Measurements from ENCODE around the gene NELL1.

The NELL1 gene

GRCh38 chr11:21415606-21416005 lies 746.2 kb downstream of the NELL1 start (continued):
- TF ChIP-seq POU6F1 (CRISPR knock-in tag; IDR thresholded peaks at IDR 0.05; ENCODE audit: borderline replicate concordance, low read depth) (no peak), PPARA (CRISPR knock-in tag; IDR thresholded peaks at IDR 0.05; ENCODE audit: borderline replicate concordance) (no peak), OSR1 (CRISPR knock-in tag; IDR thresholded peaks at IDR 0.05) (no peak)

GRCh38 chr11:21421711-21422329 lies 752.4 kb downstream of the NELL1 start:
- TF ChIP-seq OSR1 (CRISPR knock-in tag; IDR thresholded peaks at IDR 0.05) (no peak), CSRNP3 (CRISPR knock-in tag; IDR thresholded peaks at IDR 0.05) (no peak), ARNTL (CRISPR knock-in tag; IDR thresholded peaks at IDR 0.05; ENCODE audit: borderline replicate concordance, low read depth) (no peak), RARB (CRISPR knock-in tag; IDR thresholded peaks at IDR 0.05) (no peak)
- no peak for ATAC-seq

- no peak for ATAC-seq
Measured at GRCh38 chr11:21426931-21427330, 757.5 kb downstream of the NELL1 start.

GRCh38 chr11:21427726-21428125 lies 758.3 kb downstream of the NELL1 start:
- TF ChIP-seq ZNF70 (CRISPR knock-in tag; IDR thresholded peaks at IDR 0.05): no peak
- no peak for TF ChIP-seq ZNF565 (CRISPR knock-in tag; conservative IDR thresholded peaks at IDR 0.05; ENCODE audit: low read depth)
- TF ChIP-seq PATZ1 (CRISPR knock-in tag; IDR thresholded peaks at IDR 0.05; ENCODE audit: borderline replicate concordance): no peak
- no peak for TF ChIP-seq CSRNP3 (CRISPR knock-in tag; IDR thresholded peaks at IDR 0.05)
- no peak for TF ChIP-seq ZC3H10 (CRISPR knock-in tag; IDR thresholded peaks at IDR 0.05)
- TF ChIP-seq CSDC2 (CRISPR knock-in tag; IDR thresholded peaks at IDR 0.05): no peak
- TF ChIP-seq SNAI2 (CRISPR knock-in tag; IDR thresholded peaks at IDR 0.05): no peak
- TF ChIP-seq RARB (CRISPR knock-in tag; IDR thresholded peaks at IDR 0.05): no peak
- TF ChIP-seq POU6F1 (CRISPR knock-in tag; IDR thresholded peaks at IDR 0.05; ENCODE audit: borderline replicate concordance, low read depth): no peak
- no peak for ATAC-seq

More at GRCh38 chr11:21426931-21427330, 757.5 kb downstream of the NELL1 start:
- TF ChIP-seq POU6F1 (CRISPR knock-in tag; IDR thresholded peaks at IDR 0.05; ENCODE audit: borderline replicate concordance, low read depth): no peak
- TF ChIP-seq ISL1 (CRISPR knock-in tag; IDR thresholded peaks at IDR 0.05): no peak
- TF ChIP-seq BACH2 (CRISPR knock-in tag; IDR thresholded peaks at IDR 0.05; ENCODE audit: borderline replicate concordance): no peak
- TF ChIP-seq CSRNP3 (CRISPR knock-in tag; IDR thresholded peaks at IDR 0.05): no peak
- TF ChIP-seq PPARA (CRISPR knock-in tag; IDR thresholded peaks at IDR 0.05; ENCODE audit: borderline replicate concordance): no peak

Data from SK-N-SH treated with all-trans-retinoic acid at 6 μM for 48 hours (cell line).